Lower lobe of right lung (tissue), 2 donors: ENCODE measurements around the gene RTEL1. TPM values are rescaled to one million over a fixed set of nuclear protein-coding genes. Genes with fewer than 3 reads are reported as not detected.
A peak's percentile ranks its signal among the peaks of the same experiment; 100 is the strongest.

ENCODE experiments used
- ATAC-seq, 2 donors: fragments of 200-7000 bp; cut with Tn5 transposase; one replicate each; pipeline ENCODE4 v1.9.1; 2020 to 2022; ENCODE audit warnings: mild to moderate bottlenecking in 2 of 2, moderate library complexity in 2 of 2
- DNase-seq: peaks from one replicate; pipeline ENCODE4 v3.0.0-alpha.2; 2020
- H3K27ac ChIP-seq: fragments of 200-600 bp; one replicate; pipeline ENCODE4 v1.8.0; 2022
- H3K27me3 ChIP-seq: fragments of 200-600 bp; one replicate; pipeline ENCODE4 v1.8.0; 2022; ENCODE audit warnings: low read depth
- H3K36me3 ChIP-seq: fragments of 200-600 bp; one replicate; pipeline ENCODE4 v1.8.0; 2022; ENCODE audit warnings: mild to moderate bottlenecking
- H3K4me1 ChIP-seq: fragments of 200-600 bp; one replicate; pipeline ENCODE4 v1.8.0; 2022
- H3K4me3 ChIP-seq: fragments of 200-600 bp; one replicate; pipeline ENCODE4 v1.8.0; 2022; ENCODE audit warnings: mild to moderate bottlenecking
- H3K9me3 ChIP-seq: fragments of 200-600 bp; one replicate; pipeline ENCODE4 v1.8.0; 2022
- intact Hi-C: fragments of 100-400 bp; cut with DNase I; formaldehyde crosslinking; loops from one replicate; pipeline ENCODE4 v1.11.0; 2022
- total RNA-seq: library from RNA; stranded (reverse); fragmentation: NEBNext Ultra II Directional; extraction: Animal tissue kit (Norgen Biotek cat#: 25700); gene quantifications from one replicate; pipeline ENCODE4 v1.2.1, GENCODE V29; 2021
- TF ChIP-seq, protein P1 (sequence below): fragments of 200-600 bp; IDR thresholded peaks from one replicate; pipeline ENCODE4 v1.8.0; 2022; ENCODE audit warnings: antibody characterized with exemption, mild to moderate bottlenecking
- donor health status: DM: no; HTN: yes; CAD: no; lungs with severe emphysema.

RTEL1 gene
- total RNA-seq, 1 donor from 2014 or later, result 23.8 TPM

DNA sequence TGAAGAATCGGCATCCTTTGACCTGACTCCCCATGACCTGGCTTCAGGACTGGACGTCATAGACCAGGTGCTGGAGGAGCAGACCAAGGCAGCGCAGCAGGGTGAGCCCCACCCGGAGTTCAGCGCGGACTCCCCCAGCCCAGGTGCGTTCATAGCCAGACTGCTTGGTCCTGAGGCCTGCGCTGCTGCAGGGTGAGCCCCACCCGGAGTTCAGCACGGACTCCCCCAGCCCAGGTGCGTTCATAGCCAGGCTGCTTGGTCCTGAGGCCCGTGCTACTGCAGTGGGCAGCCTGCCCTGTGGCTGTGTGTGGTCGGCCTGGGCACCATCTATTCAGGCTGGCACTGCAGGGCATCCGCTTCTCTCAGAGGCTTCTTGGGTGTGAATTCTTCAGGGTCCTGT is 15.8 kb downstream of the RTEL1 start:
- no peak overlapping the region for H3K4me3 ChIP-seq

DNA sequence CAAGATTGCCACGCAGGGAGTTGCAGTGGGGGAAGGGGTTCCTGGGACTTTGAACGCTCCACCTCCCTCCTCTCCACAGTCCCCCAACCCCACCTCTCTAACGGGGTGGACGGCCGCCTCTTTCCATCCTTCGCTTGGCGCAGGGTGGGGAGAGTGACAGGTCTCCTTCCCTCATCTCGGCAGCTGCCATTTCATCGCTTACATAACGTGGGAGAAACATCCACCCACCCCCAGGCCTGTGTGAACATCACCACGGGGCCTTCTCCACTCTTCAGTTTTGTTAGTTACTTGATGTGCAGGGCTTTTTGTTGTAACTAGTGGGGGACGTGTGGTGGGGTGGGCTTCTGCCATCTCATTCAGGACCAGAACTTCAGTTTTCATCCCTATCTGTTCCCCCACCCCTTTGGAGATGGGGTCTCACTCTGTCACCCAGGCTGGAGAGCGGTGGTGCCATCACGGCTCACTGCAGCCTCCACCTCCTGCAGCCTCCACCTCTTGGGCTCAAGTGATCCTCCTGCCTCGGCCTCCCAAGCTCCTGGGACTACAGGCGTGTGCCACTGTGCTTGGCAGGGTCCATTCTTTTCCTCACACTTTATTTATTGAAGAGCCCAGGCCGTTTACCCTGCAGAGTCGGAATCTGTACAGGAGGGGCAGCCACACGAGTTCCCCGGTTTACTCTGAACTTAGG is 17.7 kb downstream of the RTEL1 start:
- Histone ChIP-seq H3K4me3 (no peak overlapping the region), H3K4me1 (no peaks in the 10 kb centered on the region), H3K27me3 (no peaks in the 10 kb centered on the region), H3K36me3 (peaks cover 65% of the 10 kb centered on the region), H3K27ac (no peak overlapping the region), H3K9me3 (no peaks in the 10 kb centered on the region)
- ATAC-seq (no peak), DNase-seq (no peak)
- intact Hi-C loops, result no loop called here
- TF ChIP-seq, protein P1, sequence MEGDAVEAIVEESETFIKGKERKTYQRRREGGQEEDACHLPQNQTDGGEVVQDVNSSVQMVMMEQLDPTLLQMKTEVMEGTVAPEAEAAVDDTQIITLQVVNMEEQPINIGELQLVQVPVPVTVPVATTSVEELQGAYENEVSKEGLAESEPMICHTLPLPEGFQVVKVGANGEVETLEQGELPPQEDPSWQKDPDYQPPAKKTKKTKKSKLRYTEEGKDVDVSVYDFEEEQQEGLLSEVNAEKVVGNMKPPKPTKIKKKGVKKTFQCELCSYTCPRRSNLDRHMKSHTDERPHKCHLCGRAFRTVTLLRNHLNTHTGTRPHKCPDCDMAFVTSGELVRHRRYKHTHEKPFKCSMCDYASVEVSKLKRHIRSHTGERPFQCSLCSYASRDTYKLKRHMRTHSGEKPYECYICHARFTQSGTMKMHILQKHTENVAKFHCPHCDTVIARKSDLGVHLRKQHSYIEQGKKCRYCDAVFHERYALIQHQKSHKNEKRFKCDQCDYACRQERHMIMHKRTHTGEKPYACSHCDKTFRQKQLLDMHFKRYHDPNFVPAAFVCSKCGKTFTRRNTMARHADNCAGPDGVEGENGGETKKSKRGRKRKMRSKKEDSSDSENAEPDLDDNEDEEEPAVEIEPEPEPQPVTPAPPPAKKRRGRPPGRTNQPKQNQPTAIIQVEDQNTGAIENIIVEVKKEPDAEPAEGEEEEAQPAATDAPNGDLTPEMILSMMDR, result no peak

More for the DNA sequence above, 15.8 kb downstream of the RTEL1 start:
- Histone ChIP-seq H3K27ac (no peak overlapping the region), H3K36me3 (peaks cover 60% of the 10 kb centered on the region), H3K9me3 (no peaks in the 10 kb centered on the region), H3K27me3 (no peaks in the 10 kb centered on the region), H3K4me1 (no peaks in the 10 kb centered on the region)
- TF ChIP-seq, protein P1, result no peak
- peak in 1 of 2 donors; percentile 22 for ATAC-seq
- intact Hi-C loops, result no loop called here
- DNase-seq, result no peak

DNA sequence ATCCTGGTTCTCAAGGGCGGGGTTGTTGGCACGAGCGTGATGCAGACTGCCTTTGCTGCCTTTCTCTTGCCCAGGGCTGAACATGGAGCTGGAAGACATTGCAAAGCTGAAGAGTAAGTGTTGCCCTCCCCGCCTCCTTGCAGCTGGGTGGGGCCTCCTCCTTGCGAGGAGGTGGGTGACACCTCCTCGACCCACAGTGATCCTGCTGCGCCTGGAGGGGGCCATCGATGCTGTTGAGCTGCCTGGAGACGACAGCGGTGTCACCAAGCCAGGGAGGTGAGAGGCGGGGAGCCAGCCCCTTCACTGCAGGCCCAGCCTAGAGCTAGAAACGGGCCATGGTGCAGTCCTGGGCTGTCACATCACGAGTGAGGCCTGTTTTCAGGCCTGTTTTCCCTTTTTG is 20.0 kb downstream of the RTEL1 start:
- no peaks in the 10 kb centered on the region for H3K9me3 ChIP-seq
- H3K36me3 ChIP-seq, result peaks cover 58% of the 10 kb centered on the region
- TF ChIP-seq, protein P1, result no peak
- peaks cover 13% of the 10 kb centered on the region for H3K4me1 ChIP-seq
- H3K27me3 ChIP-seq, result no peaks in the 10 kb centered on the region
- intact Hi-C loops, result no loop called here
- no peak overlapping the region for H3K27ac ChIP-seq
- no peak for ATAC-seq
- DNase-seq, result no peak
- no peak overlapping the region for H3K4me3 ChIP-seq

DNA sequence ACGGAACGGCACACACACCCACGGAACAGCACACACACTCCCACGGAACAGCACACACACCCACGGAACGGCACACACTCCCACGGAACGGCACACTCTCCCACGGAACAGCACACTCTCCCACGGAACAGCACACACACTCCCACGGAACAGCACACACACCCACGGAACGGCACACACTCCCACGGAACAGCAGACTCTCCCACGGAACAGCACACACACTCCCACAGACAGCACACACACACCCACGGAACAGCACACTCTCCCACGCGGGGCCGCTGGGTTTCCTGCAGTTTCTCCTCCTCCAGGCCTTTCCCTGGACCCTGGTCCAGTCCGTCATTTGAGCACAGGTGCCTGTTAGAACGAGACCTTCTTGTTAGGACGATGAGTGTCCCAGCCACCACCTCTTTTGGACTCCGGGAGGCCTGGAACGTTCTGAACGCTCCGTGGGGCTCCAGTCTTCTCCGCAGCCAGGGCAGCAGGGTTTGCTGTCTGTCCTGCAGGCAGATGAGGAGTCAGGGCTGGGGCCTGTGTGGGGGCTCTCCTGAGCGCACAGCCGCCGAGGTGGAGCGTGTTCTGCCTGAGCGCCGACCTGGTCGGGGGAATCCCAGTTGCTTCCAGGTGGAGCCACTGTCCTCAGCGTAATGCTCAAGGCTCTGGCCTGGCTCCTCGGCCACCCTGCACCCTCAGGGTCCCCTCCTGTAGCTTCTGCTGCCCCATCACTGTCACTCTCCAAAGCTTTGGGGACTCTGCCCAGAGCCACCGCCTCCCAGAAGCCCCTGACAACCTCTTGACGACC is 20.8 kb downstream of the RTEL1 start:
- no peaks in the 10 kb centered on the region for H3K9me3 ChIP-seq
- TF ChIP-seq, protein P1, result no peak
- ATAC-seq (no peak), DNase-seq (no peak)
- H3K4me3 ChIP-seq, result no peak overlapping the region
- intact Hi-C loops, result no loop called here
- peaks cover 16% of the 10 kb centered on the region for H3K4me1 ChIP-seq
- H3K36me3 ChIP-seq, result peaks cover 55% of the 10 kb centered on the region
- no peak overlapping the region for H3K27ac ChIP-seq
- no peaks in the 10 kb centered on the region for H3K27me3 ChIP-seq

DNA sequence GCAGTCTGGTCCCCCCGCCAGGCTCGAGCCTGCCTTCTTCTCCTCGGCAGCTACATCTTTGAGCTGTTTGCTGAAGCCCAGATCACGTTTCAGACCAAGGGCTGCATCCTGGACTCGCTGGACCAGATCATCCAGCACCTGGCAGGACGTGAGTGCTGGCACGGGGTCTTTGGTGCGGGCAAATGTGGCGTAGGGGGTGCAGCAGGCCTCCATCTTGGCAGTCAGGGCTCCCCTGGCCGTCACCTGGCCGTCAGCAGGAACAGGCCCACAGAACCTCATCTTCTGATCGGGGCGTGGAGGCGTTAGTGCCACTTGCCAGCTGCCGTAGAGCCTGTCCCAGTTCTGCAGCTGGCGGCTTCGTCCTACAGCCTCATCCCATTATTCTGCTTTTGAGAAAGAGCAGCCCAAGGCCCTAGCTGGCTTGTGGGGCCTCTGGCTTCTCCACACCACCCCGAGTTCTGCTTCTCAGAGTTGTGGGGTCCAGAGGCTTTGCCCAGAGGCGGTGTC is 21.7 kb downstream of the RTEL1 start:
- no peak overlapping the region for H3K27ac ChIP-seq
- H3K27me3 ChIP-seq, result no peaks in the 10 kb centered on the region
- no peaks in the 10 kb centered on the region for H3K9me3 ChIP-seq
- ATAC-seq, result no peak
- intact Hi-C loops, result no loop called here
- peaks cover 17% of the 10 kb centered on the region for H3K4me1 ChIP-seq
- TF ChIP-seq, protein P1, result no peak
- no peak for DNase-seq
- peaks cover 46% of the 10 kb centered on the region for H3K36me3 ChIP-seq
- no peak overlapping the region for H3K4me3 ChIP-seq
